RKO (cell line): ENCODE data around the gene SLC44A4.

ENCODE experiments used
- DNase-seq: peaks from one replicate; pipeline ENCODE4 v3.0.0-alpha.2; 2016; ENCODE audit warnings: low spot score

Gene SLC44A4

DNA sequence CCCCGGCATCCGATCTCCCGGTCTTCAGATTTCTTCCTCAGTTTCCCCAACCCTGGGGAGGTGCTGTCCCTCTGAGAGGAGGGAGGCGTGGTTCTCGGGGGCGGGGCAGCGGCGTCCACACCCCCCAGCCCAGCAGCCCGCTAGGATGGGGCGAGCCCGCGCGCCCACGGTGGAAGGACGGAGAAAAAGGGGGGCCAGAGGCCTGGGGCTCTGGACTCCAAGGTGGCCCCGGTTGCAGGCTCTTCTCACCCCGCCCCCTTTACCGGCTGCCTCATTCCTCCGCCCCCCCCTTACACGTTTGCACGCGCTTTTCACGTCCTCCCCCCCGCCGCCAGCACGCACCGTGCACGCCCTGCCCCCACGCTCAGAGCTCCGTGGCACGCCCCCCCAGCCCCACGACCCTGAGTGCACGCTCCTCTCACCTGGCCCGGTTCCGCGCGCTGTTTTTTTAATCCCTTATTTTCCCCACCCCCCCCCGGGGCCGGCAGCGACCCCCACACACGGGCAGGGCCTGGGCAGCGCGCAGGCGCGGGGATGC lies 22.7 kb upstream of the SLC44A4 start:
- peak; percentile 58 for DNase-seq

DNA sequence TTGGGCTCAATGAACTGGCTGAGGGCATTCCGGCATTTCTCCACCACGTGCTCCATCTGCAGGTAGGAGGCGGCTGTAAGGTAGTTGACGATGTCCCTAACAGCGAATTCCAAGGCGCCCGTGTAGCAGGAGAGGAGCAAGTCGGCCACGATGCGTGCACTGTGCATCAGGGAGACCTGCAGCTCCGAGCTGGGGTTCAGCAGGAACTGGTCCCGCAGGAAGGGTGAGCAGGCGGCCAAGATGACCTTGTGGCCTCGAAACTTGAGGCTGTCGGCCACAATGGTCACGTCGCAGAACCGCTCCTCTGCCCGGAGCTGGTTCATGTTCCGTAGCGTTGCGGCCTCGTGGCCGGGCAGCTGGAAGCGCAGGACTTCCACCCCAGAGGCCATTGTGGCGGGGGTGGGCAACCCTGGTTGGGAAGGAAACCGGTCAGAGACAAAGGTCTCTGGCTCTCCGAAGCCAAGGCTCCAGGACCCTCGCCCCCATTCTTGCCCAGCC lies 22.2 kb upstream of the SLC44A4 start:
- no peak for DNase-seq

DNA sequence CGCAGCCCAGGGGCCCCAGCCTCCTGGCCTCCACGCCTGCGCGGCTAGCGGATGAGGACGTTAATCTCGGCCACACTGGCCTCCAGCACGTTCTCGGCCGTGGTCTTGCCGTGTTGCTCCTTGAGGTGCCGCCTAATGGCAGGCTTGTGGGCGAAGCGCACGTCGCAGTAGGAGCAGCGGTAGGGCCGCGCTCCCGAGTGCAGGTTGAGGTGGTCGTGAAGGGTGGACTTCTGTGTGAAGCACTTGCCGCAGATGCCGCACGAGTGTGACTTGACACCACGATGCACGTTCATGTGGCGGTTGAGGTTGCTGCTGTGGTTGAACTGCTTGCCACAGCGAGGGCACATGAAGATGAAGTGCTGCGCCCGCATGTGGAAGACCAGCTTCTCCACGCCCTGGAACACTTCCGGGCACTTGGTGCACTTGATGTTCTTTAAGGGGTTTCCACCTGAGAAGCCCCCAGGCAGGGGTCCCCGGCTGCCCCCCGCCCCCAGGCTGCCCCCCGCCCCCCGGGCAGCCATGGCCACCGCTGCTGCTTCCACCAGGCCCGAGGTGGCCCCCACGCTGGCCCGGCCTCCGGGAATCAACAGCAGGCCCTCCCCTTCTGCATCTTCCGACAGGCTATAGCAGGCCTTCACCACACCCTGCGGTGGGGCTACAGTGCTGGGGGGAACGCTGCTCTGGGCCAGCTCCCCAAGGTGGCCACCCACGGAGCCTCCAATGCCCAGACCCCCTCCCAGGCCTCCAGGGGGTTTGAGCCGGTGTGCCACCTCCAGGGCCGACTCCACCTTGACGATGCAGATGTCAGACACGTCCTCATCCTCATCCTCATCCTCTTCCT lies 21.3 kb upstream of the SLC44A4 start:
- DNase-seq, result no peak

DNA sequence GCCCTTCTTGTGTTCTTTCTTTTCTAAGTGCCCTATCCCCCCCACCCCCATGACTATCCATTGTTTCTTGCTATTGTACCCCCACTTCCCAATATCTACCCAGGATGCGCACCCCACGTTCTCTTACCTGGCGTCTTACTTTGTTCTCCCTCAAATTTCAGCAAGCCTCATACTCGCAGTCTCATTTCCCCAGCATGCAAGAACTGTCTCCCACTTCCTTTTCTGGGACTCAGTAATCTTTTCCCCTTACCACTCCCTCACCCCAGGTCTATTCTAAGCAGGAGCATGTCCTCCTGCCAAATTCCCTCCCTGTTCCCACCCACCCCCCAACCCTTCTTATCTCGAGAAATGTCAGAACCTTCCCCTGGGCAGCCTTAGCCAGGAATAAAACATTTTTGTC lies 20.4 kb upstream of the SLC44A4 start:
- no peak for DNase-seq

DNA sequence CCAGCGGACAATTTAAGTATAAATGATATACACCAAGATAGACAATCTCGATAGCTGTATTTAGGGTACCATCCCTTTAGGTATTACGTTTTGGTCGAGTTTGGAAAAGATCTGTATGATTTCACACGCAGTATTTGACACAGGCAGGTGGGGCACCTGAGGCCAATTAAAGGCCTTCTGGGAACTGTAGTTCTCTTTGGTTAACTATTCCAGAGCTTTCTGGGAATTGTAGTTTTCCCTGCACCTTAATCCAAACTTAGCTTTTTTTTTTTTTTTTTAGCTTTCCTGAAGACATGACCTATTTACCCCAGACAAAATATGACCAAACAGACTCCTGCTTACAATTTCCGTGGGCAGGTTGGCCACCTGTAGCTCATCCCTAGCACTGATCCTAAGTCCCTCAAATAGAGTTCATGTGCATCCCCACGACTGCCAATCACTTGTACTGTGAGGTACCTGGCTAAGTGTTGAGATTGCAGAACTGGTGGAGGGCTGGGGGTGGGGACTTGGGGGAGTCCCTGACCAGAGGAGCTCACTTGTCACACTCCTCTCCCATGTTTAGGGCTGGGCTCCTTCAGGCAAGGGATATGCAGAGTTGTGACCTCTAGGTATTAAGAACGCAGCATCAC lies 19.7 kb upstream of the SLC44A4 start:
- peak; percentile 62 for DNase-seq

DNA sequence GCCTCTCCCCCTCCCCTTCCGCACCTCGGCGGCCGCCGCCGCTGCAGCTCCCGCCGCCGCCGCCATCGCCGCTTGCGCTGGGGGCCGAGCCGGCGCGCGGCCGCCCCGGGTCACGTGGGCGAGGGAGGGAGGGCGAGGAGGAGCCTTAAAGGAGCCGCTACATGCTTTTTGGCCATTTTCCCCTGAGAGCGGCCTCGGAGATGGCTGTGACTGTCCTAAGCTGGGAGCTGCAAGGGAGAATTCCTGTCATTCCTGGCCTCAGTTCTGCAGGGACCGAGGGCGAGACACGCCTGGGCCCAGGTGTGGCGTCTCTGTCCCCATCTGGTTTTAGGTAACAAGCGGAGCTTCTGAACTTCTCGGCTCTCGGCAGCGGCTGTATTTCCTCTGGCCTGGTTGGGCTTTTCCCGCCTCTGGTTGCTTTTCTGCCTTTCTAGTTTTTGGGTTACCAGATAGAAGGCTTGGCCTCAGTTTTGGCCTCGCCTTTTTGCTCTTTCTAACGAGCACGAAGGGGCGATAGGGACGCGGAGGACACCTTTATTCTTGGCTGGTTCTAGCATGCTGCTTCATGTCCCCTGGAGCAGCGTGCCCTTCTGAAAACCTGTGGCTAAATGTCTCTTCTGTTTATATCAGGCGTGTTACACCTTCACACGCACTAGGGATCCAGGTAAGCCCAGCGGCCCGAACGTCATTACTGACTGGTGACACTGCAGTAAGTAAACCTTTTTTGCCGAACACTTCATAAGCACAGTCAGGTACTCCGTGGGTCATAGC lies 19.0 kb upstream of the SLC44A4 start, which contains the start of gene EHMT2:
Gene EHMT2 (minus strand): TSS at position 87 of the 771 bp plus-strand sequence. CDS start 21 bp downstream, at position 66.
- peak; percentile 87 for DNase-seq

DNA sequence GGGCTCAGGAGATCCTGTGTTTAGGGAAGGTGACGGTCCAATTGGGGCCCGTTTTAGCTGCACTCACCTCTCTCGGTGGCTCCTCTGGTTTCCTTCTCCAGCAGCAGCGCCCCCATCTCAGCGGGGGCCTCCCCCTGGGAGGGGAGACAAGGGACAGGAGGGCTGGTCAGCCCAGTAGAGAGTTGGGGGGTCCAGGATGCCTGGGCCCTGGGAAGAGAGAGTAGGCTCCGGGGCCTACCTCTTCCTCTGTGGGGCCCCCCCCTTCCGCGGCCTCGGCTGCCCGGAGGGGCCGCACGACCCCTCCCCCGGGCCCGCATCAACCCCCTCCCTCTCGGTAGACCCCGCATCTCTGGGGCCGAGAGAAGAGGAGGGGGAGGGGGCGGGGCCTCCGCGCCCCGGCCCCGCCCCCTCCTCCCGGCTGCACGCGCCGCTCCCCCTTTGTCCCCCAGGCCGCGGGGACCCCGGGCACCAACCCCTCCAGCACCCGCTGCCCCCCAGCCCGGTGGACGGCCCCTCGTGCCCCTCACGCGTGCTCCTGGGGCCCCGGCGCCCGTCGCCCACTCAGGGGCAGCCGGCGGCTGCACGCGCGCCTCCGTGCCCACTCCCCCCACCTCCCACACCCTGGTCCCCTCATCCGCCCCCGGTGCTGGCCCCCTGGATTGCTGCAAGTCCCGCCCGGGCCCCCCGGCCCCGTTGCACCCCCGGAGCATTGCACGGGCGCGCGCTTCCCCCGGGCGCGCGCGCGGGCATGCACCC lies 18.2 kb upstream of the SLC44A4 start:
- DNase-seq, result no peak

DNA sequence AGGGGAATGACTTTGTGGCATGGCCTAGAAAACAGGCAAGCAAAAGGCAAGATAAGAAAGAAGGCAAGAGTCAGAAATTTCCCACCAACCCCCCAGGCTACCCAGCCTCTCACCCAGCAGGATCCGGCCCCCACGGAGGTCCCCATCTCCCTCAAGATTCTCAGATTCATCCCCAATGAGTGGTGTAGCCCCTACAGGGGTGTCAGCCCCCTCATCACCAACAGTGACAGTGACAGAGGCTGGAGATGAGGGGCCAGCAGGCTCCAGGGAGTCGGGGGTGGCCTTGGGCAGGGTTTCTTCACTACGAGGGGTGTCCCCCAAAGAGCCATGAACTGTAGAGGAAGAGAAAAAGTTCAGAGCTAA lies 17.7 kb upstream of the SLC44A4 start:
- DNase-seq, result no peak

DNA sequence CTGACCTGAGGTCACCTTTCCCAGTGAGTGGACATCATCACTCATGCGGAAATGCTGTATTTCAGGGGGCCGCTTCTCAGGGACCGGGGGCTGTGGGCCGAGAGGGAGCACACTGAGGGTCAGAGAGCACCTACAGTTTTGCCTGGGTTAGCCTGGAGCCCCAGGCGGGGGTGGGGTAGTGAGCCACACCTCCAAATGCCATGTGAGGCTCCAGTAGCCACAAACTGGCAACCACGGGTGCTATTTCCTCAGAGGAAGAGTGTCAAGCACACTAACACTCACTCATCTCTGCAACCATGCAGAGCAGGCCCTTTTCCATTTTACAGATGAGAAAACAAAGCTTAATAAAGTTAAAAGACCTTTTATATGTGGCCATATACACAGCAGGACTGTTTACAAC lies 14.0 kb upstream of the SLC44A4 start:
- no peak for DNase-seq

DNA sequence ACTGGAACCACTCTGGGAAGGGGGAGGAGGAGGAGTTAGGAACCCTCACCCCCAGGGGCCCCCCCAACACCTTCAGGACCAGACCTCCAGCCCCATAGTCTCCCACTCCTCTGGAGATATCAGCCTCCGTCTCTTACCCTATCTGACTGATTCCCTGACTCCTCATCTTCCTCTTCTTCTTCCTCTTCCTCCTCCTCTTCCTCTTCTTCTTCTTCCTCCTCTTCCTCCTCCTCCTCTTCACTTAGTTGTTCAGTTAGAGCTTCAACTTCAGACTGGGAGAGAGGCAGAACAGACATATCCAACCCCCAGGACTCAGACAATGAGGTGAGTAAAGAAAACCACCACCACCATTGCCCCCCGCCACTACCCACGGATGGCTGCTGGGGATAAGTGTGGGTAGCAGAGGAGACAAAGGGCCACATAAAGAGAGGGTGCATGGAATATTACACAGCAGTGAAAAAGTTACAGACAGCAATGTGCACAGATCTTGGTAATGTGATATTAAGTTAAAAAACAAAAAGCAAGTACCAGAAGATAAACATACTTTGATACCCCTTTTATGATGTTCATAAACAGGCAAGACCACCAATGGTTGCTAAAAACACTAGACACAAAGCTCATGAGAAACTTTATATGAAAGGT lies 10.7 kb upstream of the SLC44A4 start:
- no peak for DNase-seq

DNA sequence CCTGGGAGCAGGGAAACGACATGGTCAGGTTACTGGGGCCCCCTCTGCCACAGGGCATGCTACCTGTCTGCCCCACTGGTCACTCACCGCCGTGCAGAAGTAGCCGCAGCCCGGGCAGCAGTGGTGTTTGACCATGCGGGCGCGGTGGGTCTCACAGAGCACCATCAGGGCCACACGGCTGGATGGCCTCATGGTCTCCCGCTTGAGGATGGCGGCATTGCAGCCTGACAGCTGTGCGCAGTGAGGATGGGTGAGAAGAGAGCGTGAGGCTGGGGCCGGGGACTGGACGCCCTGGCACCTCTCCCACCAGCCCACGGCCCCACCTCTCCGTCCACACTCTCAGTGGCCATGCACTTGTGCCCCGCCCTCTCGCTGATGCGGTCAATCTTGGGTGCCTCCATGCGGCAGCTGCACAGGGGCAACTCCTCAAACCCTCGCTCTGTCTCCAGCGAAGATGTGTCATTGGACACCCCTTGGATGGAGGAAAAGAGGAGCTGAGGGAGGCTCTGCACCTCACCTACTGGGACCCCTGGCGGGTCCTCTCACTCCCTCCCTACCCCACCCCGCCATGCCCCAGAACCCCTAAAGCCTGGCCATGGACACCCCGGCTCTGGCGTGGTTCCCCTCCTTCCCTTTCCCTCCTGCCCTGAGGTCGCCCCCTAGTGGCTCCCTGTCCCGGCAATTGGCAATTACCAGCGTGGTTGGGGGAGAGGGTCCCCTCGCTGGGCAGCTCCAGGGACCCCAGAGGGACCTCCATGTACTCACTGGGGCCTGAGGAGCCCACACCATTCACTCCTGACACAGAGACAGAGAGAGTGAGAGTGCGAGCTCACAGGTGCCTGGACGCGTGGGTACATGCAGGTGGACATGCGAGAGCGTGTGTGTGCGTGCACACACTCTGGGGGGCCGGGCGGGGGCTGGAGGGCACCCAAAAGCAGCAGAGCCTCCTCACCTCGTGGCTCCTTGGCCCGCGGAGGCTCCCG lies 9.8 kb upstream of the SLC44A4 start:
- DNase-seq, result no peak

DNA sequence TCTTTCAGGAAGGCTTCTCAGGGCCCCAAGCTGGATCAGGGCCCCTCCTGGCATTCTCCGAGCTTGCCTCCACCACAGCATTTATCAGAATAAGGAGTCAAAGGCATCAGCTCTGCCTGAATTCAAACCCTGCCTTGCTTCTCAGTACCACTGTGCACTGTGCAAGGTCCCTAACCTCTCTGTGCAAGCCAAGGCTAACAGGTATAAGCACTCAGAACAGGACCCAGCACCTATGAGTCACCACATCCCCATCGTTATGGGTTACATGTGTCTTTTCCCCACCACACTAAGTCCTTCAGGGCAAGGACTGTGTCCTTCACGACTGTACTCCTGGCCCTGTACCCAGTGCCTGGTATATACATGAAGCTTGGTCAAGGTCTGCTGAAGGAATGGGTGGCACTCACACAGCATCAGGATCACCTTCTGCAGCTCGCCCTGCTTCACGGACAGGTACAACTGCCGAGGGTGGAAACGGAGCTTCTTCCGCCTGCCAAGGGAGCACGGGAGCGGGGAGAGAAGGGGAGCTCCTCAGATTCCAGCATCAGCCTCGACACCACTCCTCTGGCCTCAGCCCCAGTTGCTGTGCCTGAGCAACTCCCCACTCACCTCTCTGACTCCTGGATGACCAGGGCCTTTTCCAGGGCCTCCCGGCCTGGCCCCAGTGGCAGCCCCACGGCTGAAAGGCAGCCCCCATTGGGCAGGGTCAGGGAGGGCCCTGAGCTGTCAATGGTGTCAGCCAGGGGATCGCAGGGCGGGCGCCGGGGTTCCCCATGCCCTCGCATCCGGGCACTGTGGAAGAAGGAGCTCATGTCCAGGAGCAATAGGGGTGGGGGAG lies 8.6 kb upstream of the SLC44A4 start:
- DNase-seq, result no peak

DNA sequence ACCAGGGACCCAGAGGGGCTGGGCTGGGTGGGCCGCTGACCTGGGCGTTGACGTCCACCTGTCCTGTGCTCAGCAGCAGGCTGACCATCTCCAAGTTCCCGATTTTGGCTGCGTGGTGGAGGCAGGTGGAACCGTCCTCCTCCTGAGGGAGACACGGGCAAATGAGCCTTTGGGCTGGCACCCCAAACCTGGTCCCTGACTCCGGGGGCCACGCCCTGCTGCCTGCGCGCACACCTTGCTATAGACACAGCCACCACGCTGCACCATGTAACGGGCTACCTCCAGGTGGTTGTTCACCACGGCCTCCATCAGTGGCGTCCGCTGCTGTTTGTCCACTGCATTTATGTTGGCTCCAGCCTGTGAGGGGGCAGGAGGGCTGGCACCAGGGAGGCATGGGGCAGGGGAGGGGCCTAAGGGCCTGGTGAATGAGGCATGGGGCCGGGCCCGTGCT lies 7.8 kb upstream of the SLC44A4 start:
- no peak for DNase-seq

DNA sequence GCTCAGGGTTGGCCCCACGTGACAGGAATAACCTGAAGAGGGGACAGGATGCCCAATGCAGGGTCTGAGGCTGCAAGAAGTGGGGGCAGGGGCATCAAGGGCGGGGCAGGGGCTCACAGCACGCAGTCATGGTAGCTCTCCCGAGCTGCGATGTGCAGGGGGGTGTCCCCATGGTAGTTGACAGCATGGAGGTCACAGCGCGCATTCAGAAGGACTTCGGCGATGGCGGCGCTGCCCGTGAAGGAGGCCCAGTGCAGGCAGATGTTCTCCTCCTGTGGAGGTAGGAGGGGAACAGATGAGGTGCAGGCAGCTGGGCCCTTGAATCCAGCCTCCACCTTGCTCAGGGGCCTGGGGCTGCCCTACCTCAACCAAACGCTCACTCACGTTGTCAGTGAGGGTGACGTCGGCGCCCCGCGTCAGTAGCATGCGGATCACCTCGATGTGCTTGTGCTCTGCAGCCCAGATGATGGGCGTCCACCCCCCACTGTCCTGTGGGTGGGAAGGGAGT lies 5.8 kb upstream of the SLC44A4 start:
- DNase-seq, result no peak

DNA sequence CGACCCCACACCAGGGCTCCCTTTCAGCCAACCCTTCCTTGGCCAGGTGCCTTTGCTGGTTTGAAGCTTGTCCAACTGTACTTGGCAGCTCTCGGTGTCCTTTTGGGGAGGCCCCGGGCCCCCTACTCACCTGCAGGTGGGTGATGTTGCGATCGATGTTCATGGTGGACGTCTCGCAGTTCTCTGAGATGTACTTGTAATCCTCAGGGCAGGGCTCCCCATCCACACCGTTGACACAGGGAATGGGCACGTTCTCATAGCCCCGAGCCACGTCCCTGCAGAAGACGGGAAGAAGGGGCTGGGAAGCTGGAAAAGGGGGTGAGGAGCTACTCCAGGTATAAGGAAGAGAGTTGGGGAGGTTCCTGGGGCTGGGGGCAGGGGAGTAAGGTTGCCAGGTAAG lies 4.9 kb upstream of the SLC44A4 start:
- DNase-seq, result no peak

DNA sequence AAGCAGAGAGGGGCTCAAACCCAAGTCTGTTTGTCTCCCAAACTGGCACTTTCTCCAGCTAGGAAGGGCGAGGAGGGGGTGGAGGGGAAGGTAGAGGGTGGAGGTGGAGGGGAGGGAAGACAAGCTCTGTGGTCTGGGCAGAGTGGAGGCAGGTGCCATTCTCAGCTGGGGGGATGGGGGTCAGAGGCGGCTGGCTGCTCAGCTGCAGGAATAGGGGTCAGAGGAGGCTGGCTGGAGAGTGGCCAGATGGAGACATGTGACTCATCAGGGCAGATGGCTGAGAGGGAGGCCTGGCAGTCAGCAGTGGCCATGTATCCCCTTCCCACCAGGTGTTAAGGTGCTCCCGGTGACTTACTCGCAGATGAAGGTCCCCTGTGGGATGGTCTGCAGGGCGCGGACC lies 3.5 kb upstream of the SLC44A4 start:
- DNase-seq, result no peak

DNA sequence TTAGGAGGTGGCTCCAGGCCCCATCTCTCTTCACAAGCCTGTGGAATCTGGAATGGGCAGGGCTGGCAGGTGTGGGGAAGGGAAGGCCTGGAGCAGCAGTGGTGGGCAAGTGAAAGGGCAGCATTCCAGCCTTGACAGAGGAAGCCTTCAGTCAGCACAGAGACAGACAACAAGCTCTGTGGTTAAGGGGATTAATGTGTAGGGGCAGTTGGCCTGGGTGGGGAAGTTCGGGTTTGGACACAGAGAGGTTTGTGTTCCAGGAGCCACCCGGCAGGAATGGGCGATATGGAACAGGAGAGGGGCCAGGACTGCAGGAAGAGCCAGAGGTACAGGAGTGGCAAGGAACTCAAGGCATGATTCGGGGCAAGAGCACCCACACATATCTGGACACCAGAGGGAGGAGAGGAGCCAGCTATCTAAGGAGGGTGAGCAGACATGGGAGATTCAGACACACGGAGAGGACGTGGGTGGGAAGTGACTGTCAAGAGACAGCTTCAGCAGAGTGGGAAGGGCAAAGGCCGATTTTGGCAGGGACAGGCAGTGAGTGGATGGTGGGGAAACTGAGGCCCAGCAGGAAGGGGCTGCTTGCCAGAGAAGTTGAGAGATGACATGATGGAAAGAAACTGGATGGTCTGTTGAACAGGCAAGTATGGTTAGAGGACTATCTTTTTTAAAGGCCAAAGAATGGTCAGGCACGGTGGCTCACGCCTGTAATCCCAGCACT lies 2.5 kb upstream of the SLC44A4 start:
- no peak for DNase-seq

DNA sequence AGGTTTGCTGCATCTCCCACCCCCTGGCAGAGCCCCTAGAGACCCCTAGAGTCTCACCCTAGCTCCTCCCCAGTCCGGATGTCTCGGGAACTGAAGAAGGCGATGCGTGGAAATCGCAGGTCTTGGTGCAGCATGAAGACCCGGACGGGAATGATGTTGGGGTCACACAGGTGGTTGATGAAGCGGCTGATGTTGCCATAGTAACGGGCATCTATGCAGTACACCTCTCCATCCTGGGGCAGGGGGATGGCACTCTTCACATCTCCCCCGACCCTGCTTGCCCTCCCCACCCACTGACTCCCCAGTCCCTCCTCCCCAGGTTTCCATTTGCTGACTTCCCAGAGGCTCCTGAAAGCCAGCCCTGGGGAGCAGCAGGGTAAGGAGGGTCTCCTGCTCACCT lies 1.8 kb upstream of the SLC44A4 start:
- no peak for DNase-seq
